HEK293 (cell line): ENCODE data around the gene ALOX15B.

Source experiments
- HOXD13 ChIP-seq: sonication (generic); formaldehyde crosslinking; IDR thresholded peaks from 2 replicates; pipeline ENCODE4 v1.8.0; 2022; ENCODE audit warnings: missing genetic modification reagents, borderline replicate concordance
- KLF10 ChIP-seq: fragments of 450-650 bp; IDR thresholded peaks from 2 replicates; pipeline ENCODE4 v1.5.1; 2018; ENCODE audit warnings: missing biosample characterization, mild to moderate bottlenecking, missing genetic modification characterization
- ZBTB8A ChIP-seq: fragments of 450-650 bp; formaldehyde crosslinking; IDR thresholded peaks from 2 replicates; pipeline ENCODE4 v1.5.1; 2016; ENCODE audit warnings: missing biosample characterization, missing genetic modification characterization
- ZFP69B ChIP-seq: fragments of 450-650 bp; formaldehyde crosslinking; IDR thresholded peaks from 2 replicates; pipeline ENCODE4 v1.5.1; 2016; ENCODE audit warnings: missing biosample characterization, missing genetic modification characterization
- ZNF529 ChIP-seq: fragments of 450-650 bp; formaldehyde crosslinking; IDR thresholded peaks from 2 replicates; pipeline ENCODE4 v1.5.1; 2017; ENCODE audit warnings: missing genetic modification characterization, missing biosample characterization; ENCODE audit not compliant: insufficient replicate concordance
- ZNF555 ChIP-seq: fragments of 450-650 bp; formaldehyde crosslinking; conservative IDR thresholded peaks from 2 replicates; pipeline ENCODE4 v1.5.1; 2017; ENCODE audit warnings: missing biosample characterization, mild to moderate bottlenecking, missing genetic modification characterization, inconsistent platforms
- ZNF629 ChIP-seq: fragments of 450-650 bp; formaldehyde crosslinking; IDR thresholded peaks from 2 replicates; pipeline ENCODE4 v1.5.1; 2017; ENCODE audit warnings: missing biosample characterization, missing genetic modification characterization
- ZNF654 ChIP-seq: fragments of 450-650 bp; formaldehyde crosslinking; IDR thresholded peaks from 2 replicates; pipeline ENCODE4 v1.5.1; 2016; ENCODE audit warnings: low read depth, missing biosample characterization, missing genetic modification characterization
- TF ChIP-seq, protein P1 (sequence below): fragments of 450-650 bp; formaldehyde crosslinking; IDR thresholded peaks from 2 replicates; pipeline ENCODE4 v1.5.1; 2016; ENCODE audit warnings: missing biosample characterization, missing genetic modification characterization
- TF ChIP-seq, protein P2 (sequence below): fragments of 450-650 bp; formaldehyde crosslinking; IDR thresholded peaks from 2 replicates; pipeline ENCODE4 v1.5.1; 2017; ENCODE audit warnings: missing biosample characterization, missing genetic modification characterization
- TF ChIP-seq, protein P3 (sequence below): fragments of 450-650 bp; formaldehyde crosslinking; conservative IDR thresholded peaks from 2 replicates; pipeline ENCODE4 v1.5.1; 2016; ENCODE audit warnings: low read depth, missing biosample characterization, missing genetic modification characterization
- TF ChIP-seq, protein P4 (sequence below): fragments of 450-650 bp; formaldehyde crosslinking; IDR thresholded peaks from 2 replicates; pipeline ENCODE4 v1.5.1; 2016; ENCODE audit warnings: missing biosample characterization, missing genetic modification characterization
- TF ChIP-seq, protein P5 (sequence below): fragments of 450-650 bp; formaldehyde crosslinking; conservative IDR thresholded peaks from 2 replicates; pipeline ENCODE4 v1.5.1; 2016; ENCODE audit warnings: low read depth, missing biosample characterization, missing genetic modification characterization
- TF ChIP-seq, protein P6 (sequence below): fragments of 450-650 bp; formaldehyde crosslinking; IDR thresholded peaks from 2 replicates; pipeline ENCODE4 v1.5.1; 2016; ENCODE audit warnings: missing biosample characterization, missing genetic modification characterization, low read depth
- TF ChIP-seq, protein P7 (sequence below): fragments of 450-650 bp; formaldehyde crosslinking; IDR thresholded peaks from 2 replicates; pipeline ENCODE4 v1.5.1; 2016; ENCODE audit warnings: missing biosample characterization, missing genetic modification characterization, low read depth
- TF ChIP-seq, protein P8 (sequence below): fragments of 450-650 bp; IDR thresholded peaks from 2 replicates; pipeline ENCODE4 v1.5.1; 2018; ENCODE audit warnings: missing biosample characterization, missing genetic modification characterization

ALOX15B gene

DNA sequence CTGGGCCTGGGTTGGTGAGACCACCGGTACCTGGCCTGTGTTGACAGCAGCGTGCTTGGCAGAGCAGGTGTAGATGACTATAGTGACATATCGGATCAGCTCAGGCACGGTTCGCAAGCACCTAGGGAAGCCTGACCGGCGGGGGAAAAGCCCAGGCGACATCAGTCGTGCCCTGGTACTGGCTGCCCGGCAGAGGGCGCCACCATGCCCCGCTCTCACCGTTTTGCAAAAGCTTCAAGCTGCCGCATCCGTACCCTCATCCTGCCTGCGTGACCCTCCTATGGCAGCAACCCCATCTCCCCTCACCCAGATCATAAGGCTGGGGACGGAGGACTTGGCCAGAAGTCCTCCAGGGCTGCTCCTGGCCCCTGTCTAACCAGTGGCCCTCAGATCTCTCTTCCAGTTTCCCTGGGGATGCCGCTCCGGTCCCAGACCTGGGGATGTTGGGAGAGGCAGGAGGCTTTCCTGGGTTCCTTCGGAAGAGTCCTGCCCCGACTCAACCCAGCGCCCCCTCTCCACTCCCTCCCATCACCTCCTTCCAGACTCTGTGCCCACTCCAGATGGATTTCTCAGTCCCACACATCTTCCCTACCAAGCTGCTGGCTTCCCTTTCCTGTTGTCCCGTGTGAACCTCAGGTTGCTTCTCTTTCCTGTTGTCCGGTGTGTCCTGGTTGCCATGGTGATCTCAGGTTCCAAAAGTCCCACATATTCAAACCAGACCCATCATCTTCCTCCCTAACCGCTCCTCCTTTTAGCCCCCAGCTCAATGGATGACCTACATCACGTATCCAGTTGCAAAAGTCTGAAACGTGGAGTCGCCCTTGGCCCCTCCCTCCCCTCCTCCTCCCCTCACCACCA, 35.0 kb downstream of the ALOX15B start (continued):
- TF ChIP-seq, protein P1, sequence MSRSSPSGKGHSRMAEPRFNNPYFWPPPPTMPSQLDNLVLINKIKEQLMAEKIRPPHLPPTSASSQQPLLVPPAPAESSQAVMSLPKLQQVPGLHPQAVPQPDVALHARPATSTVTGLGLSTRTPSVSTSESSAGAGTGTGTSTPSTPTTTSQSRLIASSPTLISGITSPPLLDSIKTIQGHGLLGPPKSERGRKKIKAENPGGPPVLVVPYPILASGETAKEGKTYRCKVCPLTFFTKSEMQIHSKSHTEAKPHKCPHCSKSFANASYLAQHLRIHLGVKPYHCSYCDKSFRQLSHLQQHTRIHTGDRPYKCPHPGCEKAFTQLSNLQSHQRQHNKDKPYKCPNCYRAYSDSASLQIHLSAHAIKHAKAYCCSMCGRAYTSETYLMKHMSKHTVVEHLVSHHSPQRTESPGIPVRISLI (tag by site-specific recombination) = no peak
- TF ChIP-seq ZNF529 (no peak), ZNF654 (tag by site-specific recombination) (peak; percentile 47), ZNF555 (tag by site-specific recombination) (no peak), ZBTB8A (tag by site-specific recombination) (0 out of 2 replicates have a peak, but pooled peaks have one; percentile 23), HOXD13 (CRISPR knock-in tag) (no peak), KLF10 (tag by site-specific recombination) (no peak), ZNF629 (tag by site-specific recombination) (peak; percentile 45; the same call in 1 of the 2 replicates), ZFP69B (tag by site-specific recombination) (0 out of 2 replicates have a peak, but pooled peaks have one; percentile 16)
- TF ChIP-seq, protein P2, sequence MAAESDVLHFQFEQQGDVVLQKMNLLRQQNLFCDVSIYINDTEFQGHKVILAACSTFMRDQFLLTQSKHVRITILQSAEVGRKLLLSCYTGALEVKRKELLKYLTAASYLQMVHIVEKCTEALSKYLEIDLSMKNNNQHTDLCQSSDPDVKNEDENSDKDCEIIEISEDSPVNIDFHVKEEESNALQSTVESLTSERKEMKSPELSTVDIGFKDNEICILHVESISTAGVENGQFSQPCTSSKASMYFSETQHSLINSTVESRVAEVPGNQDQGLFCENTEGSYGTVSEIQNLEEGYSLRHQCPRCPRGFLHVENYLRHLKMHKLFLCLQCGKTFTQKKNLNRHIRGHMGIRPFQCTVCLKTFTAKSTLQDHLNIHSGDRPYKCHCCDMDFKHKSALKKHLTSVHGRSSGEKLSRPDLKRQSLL = no peak
- TF ChIP-seq, protein P3, sequence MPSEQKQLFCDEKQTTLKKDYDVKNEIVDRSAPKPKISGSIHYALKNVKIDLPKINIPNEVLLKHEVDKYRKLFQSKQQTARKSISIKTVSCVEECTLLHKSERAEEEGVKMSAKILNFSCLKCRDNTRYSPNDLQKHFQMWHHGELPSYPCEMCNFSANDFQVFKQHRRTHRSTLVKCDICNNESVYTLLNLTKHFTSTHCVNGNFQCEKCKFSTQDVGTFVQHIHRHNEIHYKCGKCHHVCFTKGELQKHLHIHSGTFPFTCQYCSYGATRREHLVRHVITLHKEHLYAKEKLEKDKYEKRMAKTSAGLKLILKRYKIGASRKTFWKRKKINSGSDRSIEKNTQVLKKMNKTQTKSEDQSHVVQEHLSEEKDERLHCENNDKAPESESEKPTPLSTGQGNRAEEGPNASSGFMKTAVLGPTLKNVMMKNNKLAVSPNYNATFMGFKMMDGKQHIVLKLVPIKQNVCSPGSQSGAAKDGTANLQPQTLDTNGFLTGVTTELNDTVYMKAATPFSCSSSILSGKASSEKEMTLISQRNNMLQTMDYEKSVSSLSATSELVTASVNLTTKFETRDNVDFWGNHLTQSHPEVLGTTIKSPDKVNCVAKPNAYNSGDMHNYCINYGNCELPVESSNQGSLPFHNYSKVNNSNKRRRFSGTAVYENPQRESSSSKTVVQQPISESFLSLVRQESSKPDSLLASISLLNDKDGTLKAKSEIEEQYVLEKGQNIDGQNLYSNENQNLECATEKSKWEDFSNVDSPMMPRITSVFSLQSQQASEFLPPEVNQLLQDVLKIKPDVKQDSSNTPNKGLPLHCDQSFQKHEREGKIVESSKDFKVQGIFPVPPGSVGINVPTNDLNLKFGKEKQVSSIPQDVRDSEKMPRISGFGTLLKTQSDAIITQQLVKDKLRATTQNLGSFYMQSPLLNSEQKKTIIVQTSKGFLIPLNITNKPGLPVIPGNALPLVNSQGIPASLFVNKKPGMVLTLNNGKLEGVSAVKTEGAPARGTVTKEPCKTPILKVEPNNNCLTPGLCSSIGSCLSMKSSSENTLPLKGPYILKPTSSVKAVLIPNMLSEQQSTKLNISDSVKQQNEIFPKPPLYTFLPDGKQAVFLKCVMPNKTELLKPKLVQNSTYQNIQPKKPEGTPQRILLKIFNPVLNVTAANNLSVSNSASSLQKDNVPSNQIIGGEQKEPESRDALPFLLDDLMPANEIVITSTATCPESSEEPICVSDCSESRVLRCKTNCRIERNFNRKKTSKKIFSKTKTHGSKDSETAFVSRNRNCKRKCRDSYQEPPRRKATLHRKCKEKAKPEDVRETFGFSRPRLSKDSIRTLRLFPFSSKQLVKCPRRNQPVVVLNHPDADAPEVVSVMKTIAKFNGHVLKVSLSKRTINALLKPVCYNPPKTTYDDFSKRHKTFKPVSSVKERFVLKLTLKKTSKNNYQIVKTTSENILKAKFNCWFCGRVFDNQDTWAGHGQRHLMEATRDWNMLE (tag by site-specific recombination) = no peak
- TF ChIP-seq, protein P4, sequence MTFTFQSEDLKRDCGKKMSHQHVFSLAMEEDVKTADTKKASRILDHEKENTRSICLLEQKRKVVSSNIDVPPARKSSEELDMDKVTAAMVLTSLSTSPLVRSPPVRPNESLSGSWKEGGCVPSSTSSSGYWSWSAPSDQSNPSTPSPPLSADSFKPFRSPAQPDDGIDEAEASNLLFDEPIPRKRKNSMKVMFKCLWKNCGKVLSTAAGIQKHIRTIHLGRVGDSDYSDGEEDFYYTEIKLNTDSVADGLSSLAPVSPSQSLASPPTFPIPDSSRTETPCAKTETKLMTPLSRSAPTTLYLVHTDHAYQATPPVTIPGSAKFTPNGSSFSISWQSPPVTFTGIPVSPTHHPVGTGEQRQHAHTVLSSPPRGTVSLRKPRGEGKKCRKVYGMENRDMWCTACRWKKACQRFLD (tag by site-specific recombination) = no peak
- TF ChIP-seq, protein P5, sequence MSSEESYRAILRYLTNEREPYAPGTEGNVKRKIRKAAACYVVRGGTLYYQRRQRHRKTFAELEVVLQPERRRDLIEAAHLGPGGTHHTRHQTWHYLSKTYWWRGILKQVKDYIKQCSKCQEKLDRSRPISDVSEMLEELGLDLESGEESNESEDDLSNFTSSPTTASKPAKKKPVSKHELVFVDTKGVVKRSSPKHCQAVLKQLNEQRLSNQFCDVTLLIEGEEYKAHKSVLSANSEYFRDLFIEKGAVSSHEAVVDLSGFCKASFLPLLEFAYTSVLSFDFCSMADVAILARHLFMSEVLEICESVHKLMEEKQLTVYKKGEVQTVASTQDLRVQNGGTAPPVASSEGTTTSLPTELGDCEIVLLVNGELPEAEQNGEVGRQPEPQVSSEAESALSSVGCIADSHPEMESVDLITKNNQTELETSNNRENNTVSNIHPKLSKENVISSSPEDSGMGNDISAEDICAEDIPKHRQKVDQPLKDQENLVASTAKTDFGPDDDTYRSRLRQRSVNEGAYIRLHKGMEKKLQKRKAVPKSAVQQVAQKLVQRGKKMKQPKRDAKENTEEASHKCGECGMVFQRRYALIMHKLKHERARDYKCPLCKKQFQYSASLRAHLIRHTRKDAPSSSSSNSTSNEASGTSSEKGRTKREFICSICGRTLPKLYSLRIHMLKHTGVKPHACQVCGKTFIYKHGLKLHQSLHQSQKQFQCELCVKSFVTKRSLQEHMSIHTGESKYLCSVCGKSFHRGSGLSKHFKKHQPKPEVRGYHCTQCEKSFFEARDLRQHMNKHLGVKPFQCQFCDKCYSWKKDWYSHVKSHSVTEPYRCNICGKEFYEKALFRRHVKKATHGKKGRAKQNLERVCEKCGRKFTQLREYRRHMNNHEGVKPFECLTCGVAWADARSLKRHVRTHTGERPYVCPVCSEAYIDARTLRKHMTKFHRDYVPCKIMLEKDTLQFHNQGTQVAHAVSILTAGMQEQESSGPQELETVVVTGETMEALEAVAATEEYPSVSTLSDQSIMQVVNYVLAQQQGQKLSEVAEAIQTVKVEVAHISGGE = peak; percentile 62
- TF ChIP-seq, protein P6, sequence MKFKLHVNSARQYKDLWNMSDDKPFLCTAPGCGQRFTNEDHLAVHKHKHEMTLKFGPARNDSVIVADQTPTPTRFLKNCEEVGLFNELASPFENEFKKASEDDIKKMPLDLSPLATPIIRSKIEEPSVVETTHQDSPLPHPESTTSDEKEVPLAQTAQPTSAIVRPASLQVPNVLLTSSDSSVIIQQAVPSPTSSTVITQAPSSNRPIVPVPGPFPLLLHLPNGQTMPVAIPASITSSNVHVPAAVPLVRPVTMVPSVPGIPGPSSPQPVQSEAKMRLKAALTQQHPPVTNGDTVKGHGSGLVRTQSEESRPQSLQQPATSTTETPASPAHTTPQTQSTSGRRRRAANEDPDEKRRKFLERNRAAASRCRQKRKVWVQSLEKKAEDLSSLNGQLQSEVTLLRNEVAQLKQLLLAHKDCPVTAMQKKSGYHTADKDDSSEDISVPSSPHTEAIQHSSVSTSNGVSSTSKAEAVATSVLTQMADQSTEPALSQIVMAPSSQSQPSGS (tag by site-specific recombination) = no peak; the same call in 1 of the 2 replicates
- TF ChIP-seq, protein P7, sequence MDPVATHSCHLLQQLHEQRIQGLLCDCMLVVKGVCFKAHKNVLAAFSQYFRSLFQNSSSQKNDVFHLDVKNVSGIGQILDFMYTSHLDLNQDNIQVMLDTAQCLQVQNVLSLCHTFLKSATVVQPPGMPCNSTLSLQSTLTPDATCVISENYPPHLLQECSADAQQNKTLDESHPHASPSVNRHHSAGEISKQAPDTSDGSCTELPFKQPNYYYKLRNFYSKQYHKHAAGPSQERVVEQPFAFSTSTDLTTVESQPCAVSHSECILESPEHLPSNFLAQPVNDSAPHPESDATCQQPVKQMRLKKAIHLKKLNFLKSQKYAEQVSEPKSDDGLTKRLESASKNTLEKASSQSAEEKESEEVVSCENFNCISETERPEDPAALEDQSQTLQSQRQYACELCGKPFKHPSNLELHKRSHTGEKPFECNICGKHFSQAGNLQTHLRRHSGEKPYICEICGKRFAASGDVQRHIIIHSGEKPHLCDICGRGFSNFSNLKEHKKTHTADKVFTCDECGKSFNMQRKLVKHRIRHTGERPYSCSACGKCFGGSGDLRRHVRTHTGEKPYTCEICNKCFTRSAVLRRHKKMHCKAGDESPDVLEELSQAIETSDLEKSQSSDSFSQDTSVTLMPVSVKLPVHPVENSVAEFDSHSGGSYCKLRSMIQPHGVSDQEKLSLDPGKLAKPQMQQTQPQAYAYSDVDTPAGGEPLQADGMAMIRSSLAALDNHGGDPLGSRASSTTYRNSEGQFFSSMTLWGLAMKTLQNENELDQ (tag by site-specific recombination) = no peak
- TF ChIP-seq, protein P8, sequence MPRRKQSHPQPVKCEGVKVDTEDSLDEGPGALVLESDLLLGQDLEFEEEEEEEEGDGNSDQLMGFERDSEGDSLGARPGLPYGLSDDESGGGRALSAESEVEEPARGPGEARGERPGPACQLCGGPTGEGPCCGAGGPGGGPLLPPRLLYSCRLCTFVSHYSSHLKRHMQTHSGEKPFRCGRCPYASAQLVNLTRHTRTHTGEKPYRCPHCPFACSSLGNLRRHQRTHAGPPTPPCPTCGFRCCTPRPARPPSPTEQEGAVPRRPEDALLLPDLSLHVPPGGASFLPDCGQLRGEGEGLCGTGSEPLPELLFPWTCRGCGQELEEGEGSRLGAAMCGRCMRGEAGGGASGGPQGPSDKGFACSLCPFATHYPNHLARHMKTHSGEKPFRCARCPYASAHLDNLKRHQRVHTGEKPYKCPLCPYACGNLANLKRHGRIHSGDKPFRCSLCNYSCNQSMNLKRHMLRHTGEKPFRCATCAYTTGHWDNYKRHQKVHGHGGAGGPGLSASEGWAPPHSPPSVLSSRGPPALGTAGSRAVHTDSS = 0 out of 2 replicates have a peak, but pooled peaks have one; percentile 25
